Mucosa of descending colon (tissue), 3 donors: ENCODE measurements around the gene MAGOH. TPM values are rescaled to one million over a fixed set of nuclear protein-coding genes. Genes with fewer than 3 reads are reported as not detected.

Experiments
- ATAC-seq: fragments of 200-7000 bp; cut with Tn5 transposase; one replicate; pipeline ENCODE4 v1.9.1; 2020; ENCODE audit warnings: mild to moderate bottlenecking, moderate library complexity
- DNase-seq, 3 donors: peaks; one replicate each; pipeline ENCODE4 v3.0.0-alpha.2; 2020
- H3K36me3 ChIP-seq: fragments of 200-600 bp; one replicate; pipeline ENCODE4 v1.8.0; 2021; ENCODE audit warnings: low read depth, mild to moderate bottlenecking
- H3K4me1 ChIP-seq: fragments of 200-600 bp; one replicate; pipeline ENCODE4 v1.8.0; 2021; ENCODE audit warnings: low read depth, mild to moderate bottlenecking
- H3K4me3 ChIP-seq: fragments of 200-600 bp; one replicate; pipeline ENCODE4 v1.8.0; 2021; ENCODE audit warnings: mild to moderate bottlenecking
- H3K9me3 ChIP-seq: fragments of 200-600 bp; one replicate; pipeline ENCODE4 v1.8.0; 2021; ENCODE audit warnings: mild to moderate bottlenecking
- intact Hi-C, 2 donors: fragments of 100-400 bp; cut with DNase I in 1 of 2; cut with micrococcal nuclease in 1 of 2; formaldehyde crosslinking; loops; one replicate each; pipeline versions ENCODE4 v1.11.0 to v1.11.1; 2022; cut with DNase I, micrococcal nuclease
- total RNA-seq, 3 donors: library from RNA; stranded (reverse); fragmentation: NEBNext Ultra II Directional in 2 of 3; extraction: Animal tissue kit (Norgen Biotek cat#: 25700) in 2 of 3; gene quantifications; one replicate each; pipeline versions ENCODE4 v1.2.1 to v1.2.4, GENCODE V29; 2021 to 2023
- TF ChIP-seq, protein P1 (sequence below): fragments of 200-600 bp; IDR thresholded peaks from one replicate; pipeline ENCODE4 v1.8.0; 2022; ENCODE audit warnings: antibody characterized with exemption, mild to moderate bottlenecking
- donor health status: DM: no; HTN: no; CAD: no; lungs with moderate emphysema.
- donor health status: DM: no; HTN: no; CAD: no.
- donor health status: DM: no; HTN: yes; CAD: no.

The MAGOH gene
- total RNA-seq, 3 donors from 2014 or later: 30.3 to 36.3 (median 34.9) TPM

DNA sequence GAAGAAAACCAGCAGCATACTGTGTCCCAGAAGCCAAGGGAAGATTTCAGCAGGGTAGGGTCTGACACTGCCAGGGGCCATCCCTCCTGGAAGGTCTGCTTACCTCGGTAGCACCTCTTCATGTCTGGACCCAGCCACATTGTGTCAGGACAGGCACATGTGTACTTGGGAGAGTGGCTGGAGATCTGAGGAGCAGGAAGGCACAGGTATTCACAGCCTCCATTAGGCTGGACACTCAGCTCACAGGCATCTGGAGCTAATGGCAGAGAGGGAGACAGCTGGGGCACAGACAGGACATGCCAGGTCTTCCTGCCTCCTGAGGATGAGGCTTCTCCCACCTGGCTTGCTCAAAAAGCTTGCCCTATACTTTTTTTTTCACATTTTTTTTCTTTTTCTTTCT, 19.9 kb upstream of the MAGOH start:
- Histone ChIP-seq H3K9me3 (no peaks in the 10 kb centered on the region), H3K4me1 (no peaks in the 10 kb centered on the region), H3K4me3 (no peak overlapping the region), H3K36me3 (no peaks in the 10 kb centered on the region)
- intact Hi-C loops: no loop called here
- DNase-seq (no peak), ATAC-seq (no peak)
- TF ChIP-seq, protein P1, sequence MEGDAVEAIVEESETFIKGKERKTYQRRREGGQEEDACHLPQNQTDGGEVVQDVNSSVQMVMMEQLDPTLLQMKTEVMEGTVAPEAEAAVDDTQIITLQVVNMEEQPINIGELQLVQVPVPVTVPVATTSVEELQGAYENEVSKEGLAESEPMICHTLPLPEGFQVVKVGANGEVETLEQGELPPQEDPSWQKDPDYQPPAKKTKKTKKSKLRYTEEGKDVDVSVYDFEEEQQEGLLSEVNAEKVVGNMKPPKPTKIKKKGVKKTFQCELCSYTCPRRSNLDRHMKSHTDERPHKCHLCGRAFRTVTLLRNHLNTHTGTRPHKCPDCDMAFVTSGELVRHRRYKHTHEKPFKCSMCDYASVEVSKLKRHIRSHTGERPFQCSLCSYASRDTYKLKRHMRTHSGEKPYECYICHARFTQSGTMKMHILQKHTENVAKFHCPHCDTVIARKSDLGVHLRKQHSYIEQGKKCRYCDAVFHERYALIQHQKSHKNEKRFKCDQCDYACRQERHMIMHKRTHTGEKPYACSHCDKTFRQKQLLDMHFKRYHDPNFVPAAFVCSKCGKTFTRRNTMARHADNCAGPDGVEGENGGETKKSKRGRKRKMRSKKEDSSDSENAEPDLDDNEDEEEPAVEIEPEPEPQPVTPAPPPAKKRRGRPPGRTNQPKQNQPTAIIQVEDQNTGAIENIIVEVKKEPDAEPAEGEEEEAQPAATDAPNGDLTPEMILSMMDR: no peak

DNA sequence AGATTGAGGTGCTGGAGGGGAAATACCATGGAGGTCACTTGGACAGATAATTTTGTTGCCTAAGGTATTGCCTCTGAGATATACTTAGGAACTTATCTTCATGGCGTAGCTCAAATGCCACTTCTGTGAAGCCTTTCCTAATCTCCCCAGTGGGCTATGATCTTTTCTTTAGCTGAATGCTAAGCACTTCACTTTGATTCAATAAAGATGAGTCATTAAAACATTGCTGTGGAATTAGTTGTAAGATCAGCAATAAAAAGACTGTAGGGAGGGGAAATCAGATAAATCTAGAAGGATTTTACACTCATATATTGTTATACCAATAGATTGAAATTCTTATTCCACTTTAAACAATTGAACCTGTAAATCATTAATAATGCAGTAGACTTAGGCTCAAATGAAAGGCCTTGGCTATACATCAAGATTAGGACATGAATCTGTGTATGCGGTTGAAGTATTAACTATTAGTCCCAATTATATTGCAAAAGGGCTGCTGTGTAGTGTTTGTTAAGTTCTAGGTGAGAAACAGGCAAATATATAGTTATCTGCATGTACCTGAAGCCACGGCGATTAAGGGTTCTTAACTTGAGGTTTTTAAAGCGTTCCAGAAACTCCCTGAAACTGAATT, 19.2 kb upstream of the MAGOH start:
- no peak for DNase-seq
- no peak for ATAC-seq
- TF ChIP-seq, protein P1: no peak
- Histone ChIP-seq H3K4me3 (no peak overlapping the region), H3K4me1 (no peaks in the 10 kb centered on the region), H3K36me3 (no peaks in the 10 kb centered on the region), H3K9me3 (no peaks in the 10 kb centered on the region)
- intact Hi-C loops: no loop called here

DNA sequence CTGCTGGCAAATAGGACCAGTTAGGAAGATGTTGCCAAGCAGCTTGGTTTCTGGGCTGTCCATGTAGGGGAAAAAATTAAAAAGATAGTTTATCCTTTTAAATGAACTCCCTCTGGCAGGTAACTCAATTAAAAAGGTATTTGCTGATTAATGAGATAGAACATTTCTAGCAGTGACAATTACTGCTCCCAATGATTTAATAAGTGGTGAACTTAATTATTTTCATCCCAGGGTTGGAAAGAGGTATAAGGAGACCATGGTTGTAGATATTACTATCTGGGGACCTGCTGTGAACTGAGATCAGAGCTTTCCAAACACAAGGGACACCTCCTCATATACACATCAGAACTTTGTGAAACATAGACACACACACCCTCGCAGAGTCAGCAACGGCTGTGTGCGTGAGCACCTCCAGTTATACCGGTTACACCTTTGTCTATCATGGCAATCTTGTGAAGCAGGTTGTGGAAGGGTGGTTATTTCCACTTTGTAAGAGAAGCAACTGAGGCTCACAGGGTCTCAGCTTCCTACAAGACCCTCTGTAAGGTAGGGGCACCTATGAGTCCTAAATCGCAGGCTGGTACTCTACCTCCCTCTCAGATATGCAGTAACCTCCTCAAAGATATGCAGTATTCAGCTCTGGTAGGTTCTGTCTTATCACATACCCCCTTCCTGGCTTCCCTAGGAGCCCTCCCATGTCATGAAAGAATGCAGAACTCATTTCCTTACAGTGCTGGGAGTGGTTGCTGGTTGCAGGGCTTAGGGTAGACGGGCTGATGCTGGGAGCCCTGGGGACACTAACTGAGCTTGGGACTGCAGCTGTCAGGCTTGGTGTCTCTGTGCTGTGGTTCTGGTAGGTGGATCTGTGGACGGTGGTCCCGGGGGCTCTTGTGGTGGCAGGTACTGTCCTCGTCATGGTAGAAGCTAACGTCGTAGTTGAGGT, 18.5 kb upstream of the MAGOH start:
- no peak for ATAC-seq
- Histone ChIP-seq H3K9me3 (no peaks in the 10 kb centered on the region), H3K36me3 (no peaks in the 10 kb centered on the region), H3K4me1 (no peaks in the 10 kb centered on the region), H3K4me3 (no peak overlapping the region)
- intact Hi-C loops: no loop called here
- TF ChIP-seq, protein P1: no peak
- no peak for DNase-seq

DNA sequence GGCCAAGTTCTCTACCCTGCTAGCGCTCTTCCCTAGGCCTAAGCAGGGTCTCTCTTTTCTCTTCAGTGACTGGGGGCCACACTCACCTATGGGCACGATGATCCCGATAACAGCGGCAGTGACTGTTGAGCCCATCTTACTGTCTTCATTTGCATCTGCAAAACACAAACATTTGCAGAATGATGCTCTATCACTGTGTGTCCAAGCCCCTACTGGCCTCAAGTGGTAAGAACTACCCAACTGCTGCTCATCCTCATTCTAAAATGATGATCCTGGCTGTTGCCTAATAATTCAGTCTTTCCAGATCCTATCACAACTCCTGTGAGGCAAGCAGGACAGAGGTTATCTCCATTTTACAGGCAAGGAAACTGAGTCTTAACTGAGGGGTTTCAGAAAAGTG, 16.7 kb upstream of the MAGOH start:
- Histone ChIP-seq H3K36me3 (no peaks in the 10 kb centered on the region), H3K4me1 (no peaks in the 10 kb centered on the region), H3K9me3 (no peaks in the 10 kb centered on the region), H3K4me3 (no peak overlapping the region)
- ATAC-seq (no peak), DNase-seq (no peak)
- TF ChIP-seq, protein P1: no peak
- intact Hi-C loops: no loop called here

DNA sequence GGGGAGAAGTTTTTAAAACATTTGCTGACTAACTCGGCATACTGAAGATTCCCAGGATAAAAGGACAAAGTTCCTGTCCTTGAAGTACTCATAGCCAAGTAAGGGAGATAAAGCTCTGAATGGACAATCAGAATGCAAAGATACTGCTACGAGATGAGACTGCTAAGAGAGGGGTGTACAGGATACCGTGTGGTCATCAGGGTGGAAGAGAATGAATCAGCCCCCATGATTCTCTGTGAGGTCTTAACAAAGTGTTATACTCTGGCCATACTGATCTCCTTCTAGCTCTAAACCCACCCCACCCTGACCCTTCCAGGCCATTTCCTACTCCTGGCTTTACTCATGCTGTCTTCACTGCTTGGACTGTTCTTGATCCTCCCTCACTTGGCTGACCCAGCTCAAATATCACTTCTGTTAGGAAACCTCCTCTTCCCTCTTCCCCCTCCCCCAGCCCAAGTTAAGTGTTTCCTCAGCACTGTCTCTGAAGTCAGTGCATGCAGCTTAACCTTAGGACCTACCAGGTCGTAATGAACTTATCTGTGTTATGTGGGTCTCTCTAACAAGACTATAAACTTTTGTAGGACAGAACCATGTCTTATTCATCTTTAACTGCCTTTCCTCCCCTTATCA, 15.8 kb upstream of the MAGOH start:
- TF ChIP-seq, protein P1: no peak
- intact Hi-C loops: no loop called here
- Histone ChIP-seq H3K4me3 (no peak overlapping the region), H3K9me3 (no peaks in the 10 kb centered on the region), H3K4me1 (no peaks in the 10 kb centered on the region), H3K36me3 (no peaks in the 10 kb centered on the region)
- DNase-seq (no peak), ATAC-seq (no peak)
